ENCODE results near the gene WIPF2. TPM values are rescaled to one million over a fixed set of nuclear protein-coding genes. Genes with fewer than 3 reads are reported as not detected.

The WIPF2 gene
- total and polyA plus RNA-seq, 2 donors (not counting 3 experiments of a cell fraction or from before 2014, with no cell fraction given) = 8.4 to 30.4 TPM

- Histone ChIP-seq H3K9me1 (replicated peaks; ENCODE audit: control insufficient read depth, extremely low read depth, insufficient read depth, low read length) (no peaks in the 10 kb centered on the region), H4K20me1 (replicated peaks; ENCODE audit: control insufficient read depth, extremely low read depth, insufficient read depth, low read length) (no peaks in the 10 kb centered on the region), H3K4me3 (replicated peaks in 1 of 3; ENCODE audit: insufficient read depth in 1 of 3, low read depth in 1 of 3, low read length in 3 of 3) (no peak overlapping the region), H2AFZ (ENCODE audit: low read depth, low read length) (no peak overlapping the region), H3K4me1 (ENCODE audit: control insufficient read depth, extremely low read depth, insufficient read depth, low read length) (peaks cover 33% of the 10 kb centered on the region), H3K27me3 (ENCODE audit: control insufficient read depth in 2 of 2, insufficient read depth in 2 of 2, low read length in 2 of 2) (no peaks in the 10 kb centered on the region), H3K36me3 (ENCODE audit: control insufficient read depth in 2 of 2, extremely low read depth in 1 of 2, insufficient read depth in 2 of 2, low read length in 2 of 2) (no peaks in the 10 kb centered on the region), H3K27ac (ENCODE audit: insufficient read depth, low read depth, low read length) (no peak overlapping the region), H3K4me2 (ENCODE audit: insufficient read depth, low read length) (no peak overlapping the region), H3K79me2 (ENCODE audit: control insufficient read depth, insufficient read depth, low read length) (no peaks in the 10 kb centered on the region), H3K9me3 (replicated peaks; ENCODE audit: control insufficient read depth, insufficient read depth, low read length) (no peaks in the 10 kb centered on the region), H3K9ac (replicated peaks; ENCODE audit: extremely low read depth, insufficient read depth, low read length) (no peak overlapping the region)
- ChIA-PET CTCF (interaction anchor here (0.8 to 15.6 kb wide), 7 partner anchors 11 to 230 kb away, joined by 3 to 530 read pairs (median 3); partner anchors contain the start of gene GJD3), POLR2A (no interaction called here)
- intact Hi-C loops (cut with micrococcal nuclease) (no loop called here), dilution Hi-C loops (cut with MboI; ENCODE audit: extremely low pct_ligation_motif_present, low sequenced_read_pairs) (no loop called here)
- no peak for DNase-seq (ENCODE audit: low read depth, low spot score)
- no TSS peak for BruUV-seq (replicated peaks)
- TF ChIP-seq FOS (IDR thresholded peaks at IDR 0.05; ENCODE audit: borderline replicate concordance, insufficient read depth, low read length) (no peak), EZH2 (IDR thresholded peaks at IDR 0.05; ENCODE audit: borderline replicate concordance, low read depth, low read length, severe bottlenecking) (no peak), MAX (IDR thresholded peaks at IDR 0.05; ENCODE audit: insufficient read depth, insufficient read length) (no peak), POLR2A (IDR thresholded peaks at IDR 0.05; ENCODE audit: low read depth, low read length) (no peak), MYC (IDR thresholded peaks at IDR 0.05; ENCODE audit: low read depth, low read length) (no peak)
- no peak for FAIRE-seq
These were observed 87.3 kb downstream of the WIPF2 start for GRCh38 chr17:40306395-40306794.

- H3K4me3 ChIP-seq (replicated peaks in 1 of 3; ENCODE audit: insufficient read depth in 1 of 3, low read depth in 1 of 3, low read length in 3 of 3) = no peak overlapping the region
- H3K36me3 ChIP-seq (ENCODE audit: control insufficient read depth in 2 of 2, extremely low read depth in 1 of 2, insufficient read depth in 2 of 2, low read length in 2 of 2) = no peaks in the 10 kb centered on the region
- no peaks in the 10 kb centered on the region for H3K9me3 ChIP-seq (replicated peaks; ENCODE audit: control insufficient read depth, insufficient read depth, low read length)
- BruUV-seq (replicated peaks) = no TSS peak
- CTCF ChIA-PET = interaction anchor here (0.7 to 15.6 kb wide), 11 partner anchors 10 to 229 kb away, joined by 3 to 530 read pairs (median 3); partner anchors contain the start of gene GJD3
- FAIRE-seq (no peak), DNase-seq (ENCODE audit: low read depth, low spot score) (no peak)
- H4K20me1 ChIP-seq (replicated peaks; ENCODE audit: control insufficient read depth, extremely low read depth, insufficient read depth, low read length) = no peaks in the 10 kb centered on the region
- TF ChIP-seq POLR2AphosphoS5 (IDR thresholded peaks at IDR 0.05; ENCODE audit: insufficient read depth, low read depth, low read length) = peak; percentile 7
- no peak for TF ChIP-seq EZH2 (IDR thresholded peaks at IDR 0.05; ENCODE audit: borderline replicate concordance, low read depth, low read length, severe bottlenecking)
- POLR2A ChIA-PET = no interaction called here
- peaks cover 41% of the 10 kb centered on the region for H3K4me1 ChIP-seq (ENCODE audit: control insufficient read depth, extremely low read depth, insufficient read depth, low read length)
- no peaks in the 10 kb centered on the region for H3K9me1 ChIP-seq (replicated peaks; ENCODE audit: control insufficient read depth, extremely low read depth, insufficient read depth, low read length)
- dilution Hi-C loops (cut with MboI; ENCODE audit: extremely low pct_ligation_motif_present, low sequenced_read_pairs) (no loop called here), intact Hi-C loops (cut with micrococcal nuclease) (no loop called here)
- no peaks in the 10 kb centered on the region for H3K79me2 ChIP-seq (ENCODE audit: control insufficient read depth, insufficient read depth, low read length)
- no peak overlapping the region for H3K27ac ChIP-seq (ENCODE audit: insufficient read depth, low read depth, low read length)
- H3K27me3 ChIP-seq (ENCODE audit: control insufficient read depth in 2 of 2, insufficient read depth in 2 of 2, low read length in 2 of 2) = no peaks in the 10 kb centered on the region
- H3K9ac ChIP-seq (replicated peaks; ENCODE audit: extremely low read depth, insufficient read depth, low read length) = no peak overlapping the region
- H3K4me2 ChIP-seq (ENCODE audit: insufficient read depth, low read length) = no peak overlapping the region
- H2AFZ ChIP-seq (ENCODE audit: low read depth, low read length) = no peak overlapping the region
These were observed 88.1 kb downstream of the WIPF2 start for GRCh38 chr17:40307001-40307730.

Data from endothelial cell of umbilical vein (primary cell).